ENCODE measurements around the gene TOR2A.
"Not testable (repeated sequence)": the region's sequence is repeated elsewhere in the genome, so short reads cannot be mapped to it uniquely, and the experiment has no call there.

The TOR2A gene

GRCh38 chr9:127734747-127735529 is at the start of gene TOR2A:
TOR2A (minus strand) TSS chr9:127735294; CDS start chr9:127735270, 24 bp downstream.
- peak; percentile 97 for DNase-seq

- peak; percentile 40 for DNase-seq
These were observed 48.3 kb upstream of the TOR2A start for GRCh38 chr9:127783111-127784008.

- DNase-seq, result no peak
These were observed 46.7 kb upstream of the TOR2A start for GRCh38 chr9:127781806-127782205.

- not testable (repeated sequence) for DNase-seq
These were observed 45.8 kb upstream of the TOR2A start for GRCh38 chr9:127780909-127781308.

- DNase-seq, result no peak
These were observed 45.2 kb upstream of the TOR2A start for GRCh38 chr9:127780126-127780885.

GRCh38 chr9:127779136-127779981 is 44.3 kb upstream of the TOR2A start:
- DNase-seq, result peak; percentile 47

- no peak for DNase-seq
These were observed 43.4 kb upstream of the TOR2A start, which contains the start of gene SH2D3C for GRCh38 chr9:127778280-127779135. SH2D3C (minus strand) TSS chr9:127778666; CDS start chr9:127778627, 39 bp downstream.

GRCh38 chr9:127777368-127777980 is 42.4 kb upstream of the TOR2A start:
- no peak for DNase-seq

- DNase-seq, result no peak
These were observed 41.8 kb upstream of the TOR2A start for GRCh38 chr9:127776924-127777289.

GRCh38 chr9:127776195-127776923 is 41.3 kb upstream of the TOR2A start:
- peak; percentile 69 for DNase-seq

- no peak for DNase-seq
These were observed 38.9 kb upstream of the TOR2A start for GRCh38 chr9:127773981-127774380.

- no peak for DNase-seq
These were observed 38.2 kb upstream of the TOR2A start for GRCh38 chr9:127773272-127773671.

- DNase-seq, result no peak
These were observed 37.5 kb upstream of the TOR2A start for GRCh38 chr9:127772603-127773002.

GRCh38 chr9:127771570-127772189 is 36.6 kb upstream of the TOR2A start:
- no peak for DNase-seq

GRCh38 chr9:127770905-127771569 is 35.9 kb upstream of the TOR2A start:
- DNase-seq, result peak; percentile 91

- no peak for DNase-seq
These were observed 35.5 kb upstream of the TOR2A start for GRCh38 chr9:127770583-127770904.

GRCh38 chr9:127769929-127770582 is 35.0 kb upstream of the TOR2A start:
- no peak for DNase-seq

- no peak for DNase-seq
These were observed 34.0 kb upstream of the TOR2A start for GRCh38 chr9:127769101-127769500.
